Coronary artery (tissue), 2 donors: ENCODE results near the gene ITM2A.

Experiments
- DNase-seq: peaks from one replicate; pipeline ENCODE4 v3.0.0-alpha.2; 2017; ENCODE audit warnings: low spot score
- H3K27ac ChIP-seq, 2 donors: fragments of 200-600 bp; sonication (generic); one replicate each; pipeline ENCODE4 v1.5.1; 2016 to 2019
- H3K4me3 ChIP-seq: fragments of 200-600 bp; sonication (generic); 2 replicates; pipeline ENCODE4 v1.5.1; 2016; ENCODE audit warnings: mild to moderate bottlenecking, moderate library complexity
- TF ChIP-seq, protein P1 (sequence below): fragments of 200-600 bp; sonication (generic); IDR thresholded peaks from one replicate; pipeline ENCODE4 v1.5.1; 2019; ENCODE audit warnings: antibody characterized with exemption

Gene ITM2A

DNA sequence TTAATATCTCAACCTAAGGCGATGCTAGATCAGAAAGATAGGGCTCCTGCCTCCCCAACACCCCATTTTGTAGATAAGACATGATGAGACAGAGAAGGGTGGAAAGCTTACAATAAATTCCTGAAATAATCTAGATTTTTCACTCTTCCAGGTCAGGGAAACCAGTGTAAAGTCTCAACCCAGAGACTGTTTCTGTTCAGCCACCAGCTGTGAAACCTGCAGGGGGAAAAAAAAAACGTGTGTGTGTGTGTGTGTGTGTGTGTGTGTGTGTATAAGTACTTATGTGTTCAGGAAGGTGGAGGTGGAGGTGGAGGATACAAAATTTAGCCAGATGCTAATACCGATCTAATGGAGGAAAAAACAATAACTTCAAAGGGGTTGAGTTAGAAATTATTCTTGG is 773 bp upstream of the ITM2A start:
- H3K4me3 ChIP-seq: no peak overlapping the region
- TF ChIP-seq, protein P1, sequence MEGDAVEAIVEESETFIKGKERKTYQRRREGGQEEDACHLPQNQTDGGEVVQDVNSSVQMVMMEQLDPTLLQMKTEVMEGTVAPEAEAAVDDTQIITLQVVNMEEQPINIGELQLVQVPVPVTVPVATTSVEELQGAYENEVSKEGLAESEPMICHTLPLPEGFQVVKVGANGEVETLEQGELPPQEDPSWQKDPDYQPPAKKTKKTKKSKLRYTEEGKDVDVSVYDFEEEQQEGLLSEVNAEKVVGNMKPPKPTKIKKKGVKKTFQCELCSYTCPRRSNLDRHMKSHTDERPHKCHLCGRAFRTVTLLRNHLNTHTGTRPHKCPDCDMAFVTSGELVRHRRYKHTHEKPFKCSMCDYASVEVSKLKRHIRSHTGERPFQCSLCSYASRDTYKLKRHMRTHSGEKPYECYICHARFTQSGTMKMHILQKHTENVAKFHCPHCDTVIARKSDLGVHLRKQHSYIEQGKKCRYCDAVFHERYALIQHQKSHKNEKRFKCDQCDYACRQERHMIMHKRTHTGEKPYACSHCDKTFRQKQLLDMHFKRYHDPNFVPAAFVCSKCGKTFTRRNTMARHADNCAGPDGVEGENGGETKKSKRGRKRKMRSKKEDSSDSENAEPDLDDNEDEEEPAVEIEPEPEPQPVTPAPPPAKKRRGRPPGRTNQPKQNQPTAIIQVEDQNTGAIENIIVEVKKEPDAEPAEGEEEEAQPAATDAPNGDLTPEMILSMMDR: no peak

GRCh38 chrX:79366556-79366872 is 620 bp downstream of the ITM2A start:
- no peak for DNase-seq
- Histone ChIP-seq H3K27ac (peak overlapping the region in 1 of 2 donors; percentile 67), H3K4me3 (peak overlapping the region; percentile 67)
- TF ChIP-seq, protein P1: no peak

More for the DNA sequence above, 773 bp upstream of the ITM2A start:
- no peak for DNase-seq
- H3K27ac ChIP-seq: no peak overlapping the region

- Histone ChIP-seq H3K4me3 (peak overlapping the region; percentile 67), H3K27ac (no peak overlapping the region)
- no peak for DNase-seq
- TF ChIP-seq, protein P1: no peak
These were observed 1.5 kb downstream of the ITM2A start for GRCh38 chrX:79365591-79365990.

- H3K4me3 ChIP-seq: no peak overlapping the region
- no peak for DNase-seq
- TF ChIP-seq, protein P1: no peak
These were observed 2.8 kb downstream of the ITM2A start for GRCh38 chrX:79364306-79364705.

GRCh38 chrX:79361192-79361870 is 5.8 kb downstream of the ITM2A start:
- TF ChIP-seq, protein P1: no peak
- DNase-seq: no peak
- no peak overlapping the region for H3K4me3 ChIP-seq
- H3K27ac ChIP-seq: no peak overlapping the region

More at GRCh38 chrX:79364306-79364705, 2.8 kb downstream of the ITM2A start:
- no peak overlapping the region for H3K27ac ChIP-seq

DNA sequence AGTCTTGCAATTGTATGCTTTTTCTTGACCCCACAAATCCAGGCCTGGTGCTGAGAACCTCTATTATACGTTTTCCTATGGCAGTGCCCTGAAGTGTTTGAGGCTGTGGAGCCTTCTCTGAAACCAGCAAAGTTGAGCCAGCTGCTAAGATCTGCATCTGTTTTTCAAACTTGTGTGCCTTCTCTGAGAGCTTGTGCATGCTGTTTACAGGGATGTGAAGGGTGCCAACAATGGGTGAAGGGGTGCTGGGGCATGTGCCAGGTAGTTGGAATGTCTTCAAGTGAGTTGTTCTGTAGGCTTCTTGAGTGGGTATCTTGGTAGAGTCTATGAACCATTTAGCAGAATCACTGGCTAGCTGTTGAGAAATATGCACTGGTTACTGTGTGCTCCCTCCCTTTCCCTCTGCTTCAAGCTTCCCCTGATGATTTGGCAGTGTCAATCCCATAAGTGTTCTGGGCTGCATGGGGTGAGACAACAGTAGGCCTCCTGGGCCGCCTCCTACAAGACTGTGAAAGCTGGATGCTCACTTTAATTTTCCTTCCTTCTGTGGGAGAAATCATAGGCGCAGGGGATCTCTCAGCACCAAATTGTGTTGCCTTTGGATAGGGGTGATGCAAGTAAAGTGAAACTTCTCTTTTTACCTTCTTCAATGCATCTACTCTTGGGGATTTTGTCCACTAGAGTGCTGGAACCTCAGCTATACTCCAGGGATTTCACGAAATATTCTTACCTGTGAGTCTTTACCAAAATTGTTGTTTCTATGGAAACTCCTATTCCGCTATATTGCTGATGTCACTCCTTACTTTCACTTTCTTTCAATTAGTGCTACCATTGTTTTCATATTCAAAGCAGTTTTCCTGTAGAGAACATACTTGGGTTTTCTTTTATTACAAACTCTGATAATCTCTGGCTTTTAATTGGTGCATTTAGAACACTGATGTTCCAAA is 30.0 kb downstream of the ITM2A start:
- TF ChIP-seq, protein P1: no peak
- Histone ChIP-seq H3K4me3 (no peak overlapping the region), H3K27ac (no peak overlapping the region)
- no peak for DNase-seq
